Upper lobe of left lung (tissue), 6 donors: ENCODE results near the gene EPHA4. TPM values are rescaled to one million over a fixed set of nuclear protein-coding genes. Genes with fewer than 3 reads are reported as not detected.

Experiments used
- ATAC-seq, 2 donors: fragments of 200-7000 bp; cut with Tn5 transposase; one replicate each; pipeline ENCODE4 v1.9.1; 2022; ENCODE audit warnings: mild to moderate bottlenecking in 2 of 2, moderate library complexity in 2 of 2; ENCODE audit not compliant: low FRiP score in 2 of 2
- DNase-seq, 2 donors: peaks; one replicate each; pipeline ENCODE4 v3.0.0-alpha.2; 2019 to 2020
- H3K27ac ChIP-seq, 4 donors: fragments of 200-600 bp; sonication (generic); one replicate each; pipeline ENCODE4 v1.5.1; 2016 to 2019
- H3K27me3 ChIP-seq, 4 donors: fragments of 200-600 bp; sonication (generic); one replicate each; pipeline ENCODE4 v1.5.1; 2017 to 2019
- H3K36me3 ChIP-seq, 4 donors: fragments of 200-600 bp; sonication (generic); one replicate each; pipeline ENCODE4 v1.5.1; 2016 to 2019
- H3K4me1 ChIP-seq, 4 donors: fragments of 200-600 bp; sonication (generic); one replicate each; pipeline ENCODE4 v1.5.1; 2018 to 2019
- H3K4me3 ChIP-seq, 4 donors: fragments of 200-600 bp; sonication (generic); one replicate each; pipeline ENCODE4 v1.5.1; 2017 to 2019; ENCODE audit warnings: mild to moderate bottlenecking in 2 of 4, moderate library complexity in 1 of 4
- H3K9me3 ChIP-seq, 4 donors: fragments of 200-600 bp; sonication (generic); one replicate each; pipeline ENCODE4 v1.5.1; 2018 to 2019
- CTCF ChIP-seq, 6 experiments: fragments of 450-650 bp in 4 of 6; fragments of 200-600 bp in 2 of 6; sonication (generic) in 2 of 6; IDR thresholded peaks; one replicate each; pipeline ENCODE4 v1.5.1; 2016 to 2019; ENCODE audit warnings: antibody characterized with exemption in 6 of 6
- EP300 ChIP-seq, 4 donors: sonication (generic); formaldehyde crosslinking; IDR thresholded peaks; one replicate each; pipeline ENCODE4 v1.5.1; 2017; ENCODE audit warnings: antibody characterized with exemption in 4 of 4, control low read depth in 2 of 4
- POLR2A ChIP-seq, 4 donors: fragments of 450-650 bp; IDR thresholded peaks; one replicate each; pipeline ENCODE4 v1.5.1; 2016 to 2017; ENCODE audit warnings: antibody characterized with exemption in 4 of 4, mild to moderate bottlenecking in 2 of 4
- POLR2AphosphoS5 ChIP-seq, 2 donors: sonication (generic); formaldehyde crosslinking; IDR thresholded peaks; one replicate each; pipeline ENCODE4 v1.5.1; 2017; ENCODE audit warnings: antibody characterized with exemption in 2 of 2
- WGBS, 2 donors: methylation state at CpG; one replicate each; pipeline ENCODE4 v1.1.5; 2017 to 2018; 5-methylcytosine and 5-hydroxymethylcytosine counted together
- total RNA-seq, 6 donors: library from RNA; depleted of rRNA in 4 of 6; stranded (reverse); fragments of >200 nt in 4 of 6; gene quantifications; one replicate each; pipeline versions ENCODE4 v1.1.0 to v1.2.1, GENCODE V29; 2016 to 2021
- donor health status: DM: no; HTN: no; CAD: no; lungs with moderate emphysema.
- donor health status: DM: no; HTN: yes; CAD: no; lungs with severe emphysema.

The EPHA4 gene
- total RNA-seq, 6 donors from 2014 or later = 9.5 to 33.5 (median 22.3) TPM

DNA sequence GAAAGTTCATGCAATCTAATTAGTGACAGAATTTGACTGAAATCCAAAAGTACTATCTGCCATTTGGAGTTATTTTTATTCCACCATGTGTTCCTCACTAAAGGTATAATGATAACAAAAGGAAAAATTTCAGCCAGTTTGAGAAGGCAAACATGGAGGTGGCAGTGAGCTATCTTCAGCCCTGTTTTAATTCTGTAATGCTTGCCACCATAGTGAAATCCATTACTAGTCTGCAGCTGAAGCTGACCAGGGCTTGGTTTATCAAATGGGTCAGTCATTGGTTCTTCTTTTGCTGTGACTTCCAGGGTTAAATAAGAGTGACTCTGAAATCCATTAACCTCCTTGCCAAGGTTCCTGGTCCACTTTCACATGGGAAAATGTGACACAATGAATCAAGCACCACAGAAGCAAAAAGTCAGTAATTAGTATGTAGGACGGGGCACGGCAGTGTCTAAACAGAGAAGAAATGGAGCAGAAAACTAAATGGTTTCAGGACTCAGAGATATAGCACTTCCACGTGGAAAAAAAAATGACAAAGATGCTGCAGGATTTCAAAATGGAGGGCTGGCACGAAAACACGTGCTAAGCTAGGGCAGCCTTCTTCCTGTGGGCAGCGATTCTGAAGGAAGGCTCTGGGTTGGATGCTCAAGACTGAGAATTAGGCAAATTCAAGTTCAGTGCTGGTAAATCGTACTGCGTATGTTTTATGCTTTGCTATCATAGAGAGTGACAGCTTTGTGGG is 87.2 kb downstream of the EPHA4 start:
- Histone ChIP-seq H3K9me3 (no peaks in the 10 kb centered on the region), H3K36me3 (no peaks in the 10 kb centered on the region), H3K27me3 (no peaks in the 10 kb centered on the region), H3K4me1 (no peaks in the 10 kb centered on the region), H3K27ac (no peak overlapping the region), H3K4me3 (no peak overlapping the region)
- DNase-seq (no peak), ATAC-seq (no peak)
- WGBS, 2 donors = 94% methylated on average over 8 of the region's 8 CpGs
- no peak for TF ChIP-seq POLR2A (IDR thresholded peaks at IDR 0.05)
- no peak for TF ChIP-seq EP300 (IDR thresholded peaks at IDR 0.05)
- no peak for TF ChIP-seq CTCF (IDR thresholded peaks at IDR 0.05)
- TF ChIP-seq POLR2AphosphoS5 (IDR thresholded peaks at IDR 0.05) = no peak

DNA sequence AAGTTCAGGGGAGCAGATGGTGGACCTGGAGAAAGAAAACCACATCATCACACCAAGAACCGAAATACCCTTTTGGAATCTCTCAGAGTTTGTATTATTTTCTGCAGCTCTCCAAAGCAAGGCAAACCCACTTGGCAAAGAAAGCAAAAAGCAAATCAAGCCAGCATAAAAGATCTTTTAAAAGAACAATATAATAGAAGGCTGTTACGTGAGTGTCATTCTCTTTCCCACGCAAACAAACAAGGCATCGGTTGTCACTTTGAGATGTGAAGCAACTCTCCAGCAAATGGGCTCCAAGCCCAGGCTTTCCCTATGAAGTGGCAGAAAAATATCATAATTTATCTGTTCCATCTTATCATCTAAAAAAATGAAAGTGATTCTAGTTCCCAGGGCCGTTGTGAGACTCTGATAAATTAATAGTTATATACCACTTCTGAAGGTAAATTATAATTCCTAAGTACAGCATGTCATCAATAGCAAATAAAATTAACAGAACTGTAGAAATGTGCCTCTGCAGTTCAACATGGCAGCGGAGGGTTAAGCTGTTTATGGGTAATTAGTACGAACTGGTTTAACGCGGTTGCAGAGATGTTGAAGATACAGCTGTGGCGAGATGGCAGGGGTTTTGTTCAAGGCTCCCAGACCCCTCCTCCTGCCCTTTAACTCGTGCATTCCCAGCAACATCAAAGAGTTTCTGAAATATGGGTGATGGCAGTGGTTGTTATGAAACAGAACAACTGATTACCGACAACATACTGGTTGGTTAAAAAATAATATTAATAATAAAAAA is 89.2 kb downstream of the EPHA4 start:
- 68 to 69% methylated on average over 12 of the region's 12 CpGs for WGBS, 2 donors
- Histone ChIP-seq H3K4me1 (no peaks in the 10 kb centered on the region), H3K36me3 (no peaks in the 10 kb centered on the region), H3K27ac (no peak overlapping the region), H3K27me3 (no peaks in the 10 kb centered on the region), H3K4me3 (no peak overlapping the region), H3K9me3 (no peaks in the 10 kb centered on the region)
- DNase-seq (no peak), ATAC-seq (no peak)
- no peak for TF ChIP-seq POLR2AphosphoS5 (IDR thresholded peaks at IDR 0.05)
- TF ChIP-seq POLR2A (IDR thresholded peaks at IDR 0.05) = no peak
- TF ChIP-seq EP300 (IDR thresholded peaks at IDR 0.05) = no peak
- TF ChIP-seq CTCF (IDR thresholded peaks at IDR 0.05) = no peak

- no peak for DNase-seq
- TF ChIP-seq POLR2AphosphoS5 (IDR thresholded peaks at IDR 0.05) = no peak
- TF ChIP-seq POLR2A (IDR thresholded peaks at IDR 0.05) = no peak
- TF ChIP-seq EP300 (IDR thresholded peaks at IDR 0.05) = no peak
- TF ChIP-seq CTCF (IDR thresholded peaks at IDR 0.05) = no peak
- WGBS, 2 donors = 94 to 98% methylated on average over 3 of the region's 3 CpGs
Measured at GRCh38 chr2:221480821-221481220, 91.3 kb downstream of the EPHA4 start.

DNA sequence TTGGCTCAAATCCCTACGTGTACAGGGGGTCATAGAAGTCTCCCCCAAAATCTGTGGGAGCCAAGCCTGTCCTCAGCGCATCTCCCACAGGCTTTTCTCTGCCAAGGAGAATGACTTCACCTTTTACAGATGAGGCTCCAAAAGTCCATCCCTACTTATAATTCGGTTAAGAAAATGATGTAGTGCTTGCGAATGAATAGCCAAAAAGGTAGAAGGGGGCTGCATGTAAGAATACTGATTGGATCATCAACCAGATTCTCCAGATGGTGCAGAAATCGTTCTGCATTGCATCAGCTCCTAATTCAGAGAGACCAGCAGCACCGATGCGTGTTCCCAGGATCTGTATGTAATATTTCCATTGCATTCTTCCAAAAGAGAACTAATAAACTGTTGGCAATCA is 91.9 kb downstream of the EPHA4 start:
- H3K9me3 ChIP-seq = no peaks in the 10 kb centered on the region
- no peaks in the 10 kb centered on the region for H3K27me3 ChIP-seq
- H3K4me3 ChIP-seq = no peak overlapping the region
- ATAC-seq (no peak), DNase-seq (no peak)
- WGBS, 2 donors = 89 to 94% methylated on average over 7 of the region's 7 CpGs
- H3K4me1 ChIP-seq = no peaks in the 10 kb centered on the region
- H3K27ac ChIP-seq = no peak overlapping the region
- no peaks in the 10 kb centered on the region for H3K36me3 ChIP-seq
- no peak for TF ChIP-seq POLR2AphosphoS5 (IDR thresholded peaks at IDR 0.05)
- no peak for TF ChIP-seq EP300 (IDR thresholded peaks at IDR 0.05)
- TF ChIP-seq POLR2A (IDR thresholded peaks at IDR 0.05) = no peak
- TF ChIP-seq CTCF (IDR thresholded peaks at IDR 0.05) = no peak

More at GRCh38 chr2:221480821-221481220, 91.3 kb downstream of the EPHA4 start:
- no peaks in the 10 kb centered on the region for H3K4me1 ChIP-seq
- no peak for ATAC-seq
- no peak overlapping the region for H3K27ac ChIP-seq
- no peaks in the 10 kb centered on the region for H3K27me3 ChIP-seq
- no peak overlapping the region for H3K4me3 ChIP-seq
- no peaks in the 10 kb centered on the region for H3K9me3 ChIP-seq
- H3K36me3 ChIP-seq = no peaks in the 10 kb centered on the region
